DMS53 treated with DMSO at 0.1 percent for 48 hours (cell line): ENCODE results near the gene TAF5L.
"Not testable (repeated sequence)": the region's sequence is repeated elsewhere in the genome, so short reads cannot be mapped to it uniquely, and the experiment has no call there.

ENCODE experiments used
- DNase-seq: peaks from one replicate; lab custom pipeline; 2025; ENCODE audit not compliant: unreplicated experiment; lab: John Stamatoyannopoulos, UW

The TAF5L gene

GRCh38 chr1:229608590-229608989 is 17.3 kb downstream of the TAF5L start:
- no peak for DNase-seq

GRCh38 chr1:229607370-229607769 is 18.6 kb downstream of the TAF5L start:
- DNase-seq: no peak

GRCh38 chr1:229603371-229604005 is 22.4 kb downstream of the TAF5L start:
- DNase-seq: no peak

- no peak for DNase-seq
Measured at GRCh38 chr1:229600229-229600628, 25.7 kb downstream of the TAF5L start.

- no peak for DNase-seq
Measured at GRCh38 chr1:229599218-229599954, 26.5 kb downstream of the TAF5L start.

- no peak for DNase-seq
Measured at GRCh38 chr1:229597877-229598276, 28.0 kb downstream of the TAF5L start.

- no peak for DNase-seq
Measured at GRCh38 chr1:229596925-229597699, 28.8 kb downstream of the TAF5L start.

- DNase-seq: not testable (repeated sequence)
Measured at GRCh38 chr1:229595876-229596275, 30.0 kb downstream of the TAF5L start.

GRCh38 chr1:229594227-229595008 is 31.5 kb downstream of the TAF5L start:
- DNase-seq: no peak

GRCh38 chr1:229593800-229594199 is 32.1 kb downstream of the TAF5L start:
- no peak for DNase-seq

- no peak for DNase-seq
Measured at GRCh38 chr1:229590119-229590518, 35.8 kb downstream of the TAF5L start.

- DNase-seq: no peak
Measured at GRCh38 chr1:229585338-229585737, 40.6 kb downstream of the TAF5L start.

- no peak for DNase-seq
Measured at GRCh38 chr1:229582715-229583114, 43.2 kb downstream of the TAF5L start.

GRCh38 chr1:229582011-229582694 is 43.8 kb downstream of the TAF5L start:
- DNase-seq: no peak

GRCh38 chr1:229581485-229581884 is 44.4 kb downstream of the TAF5L start:
- no peak for DNase-seq

- DNase-seq: no peak
Measured at GRCh38 chr1:229579059-229579673, 46.8 kb downstream of the TAF5L start.

GRCh38 chr1:229578168-229579058 is 47.5 kb downstream of the TAF5L start:
- DNase-seq: no peak

- DNase-seq: no peak
Measured at GRCh38 chr1:229574679-229575442, 51.1 kb downstream of the TAF5L start.
